ENCODE data around the gene COL23A1.
"Not testable (repeated sequence)": the region's sequence is repeated elsewhere in the genome, so short reads cannot be mapped to it uniquely, and the experiment has no call there.

Gene COL23A1

DNA sequence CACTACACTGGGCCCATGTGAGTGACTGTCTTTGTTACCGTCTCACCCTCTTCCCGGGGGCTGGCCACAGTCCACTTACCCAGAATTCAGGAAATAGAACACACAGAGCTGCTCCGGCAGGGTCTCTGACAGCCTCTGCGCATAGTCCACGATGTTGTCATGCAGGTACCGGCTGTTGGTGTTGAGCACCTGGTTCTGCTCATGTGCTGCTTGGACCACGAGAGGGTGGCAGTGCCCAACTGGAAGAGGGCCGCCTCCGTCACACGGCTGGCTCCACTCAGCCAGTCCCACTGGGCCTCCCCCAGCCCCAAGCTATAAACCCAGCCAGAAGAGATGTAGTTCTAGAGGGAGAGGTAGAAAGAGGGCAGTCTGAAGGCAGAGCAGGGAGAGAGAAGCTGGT, 360.3 kb downstream of the COL23A1 start:
- TF ChIP-seq CTCF (IDR thresholded peaks at IDR 0.05; ENCODE audit: low read length, missing control alignments): no peak
- DNase-seq (ENCODE audit: low read depth): no peak
- H3K4me3 ChIP-seq (replicated peaks; ENCODE audit: low read depth, low read length): no peak overlapping the region

- DNase-seq (ENCODE audit: low read depth); H3K4me3 ChIP-seq (replicated peaks; ENCODE audit: low read depth, low read length): not testable (repeated sequence)
Measured at GRCh38 chr5:178229111-178229510, 361.1 kb downstream of the COL23A1 start.

DNA sequence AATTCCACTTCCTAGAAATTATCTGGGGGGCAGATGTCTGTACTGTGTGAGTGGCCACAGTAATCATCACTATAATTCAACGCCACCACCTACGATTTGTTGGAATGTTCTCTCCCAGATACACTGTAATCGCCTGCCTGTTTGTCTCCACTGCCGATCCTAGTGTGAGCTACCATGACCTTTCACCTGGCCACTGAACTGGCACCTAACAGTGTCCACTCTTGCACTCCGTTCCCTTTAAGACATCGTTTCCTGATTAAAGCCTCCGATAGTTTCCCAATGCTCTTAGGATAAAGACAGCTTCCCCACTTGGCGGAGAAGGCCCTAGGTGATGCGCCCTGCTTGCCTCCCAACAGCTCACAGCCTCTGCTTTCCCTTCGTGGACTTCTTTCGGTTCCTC, 361.6 kb downstream of the COL23A1 start:
- no peak overlapping the region for H3K4me3 ChIP-seq (replicated peaks; ENCODE audit: low read depth, low read length)
- no peak for DNase-seq (ENCODE audit: low read depth)
- no peak for TF ChIP-seq CTCF (IDR thresholded peaks at IDR 0.05; ENCODE audit: low read length, missing control alignments)

DNA sequence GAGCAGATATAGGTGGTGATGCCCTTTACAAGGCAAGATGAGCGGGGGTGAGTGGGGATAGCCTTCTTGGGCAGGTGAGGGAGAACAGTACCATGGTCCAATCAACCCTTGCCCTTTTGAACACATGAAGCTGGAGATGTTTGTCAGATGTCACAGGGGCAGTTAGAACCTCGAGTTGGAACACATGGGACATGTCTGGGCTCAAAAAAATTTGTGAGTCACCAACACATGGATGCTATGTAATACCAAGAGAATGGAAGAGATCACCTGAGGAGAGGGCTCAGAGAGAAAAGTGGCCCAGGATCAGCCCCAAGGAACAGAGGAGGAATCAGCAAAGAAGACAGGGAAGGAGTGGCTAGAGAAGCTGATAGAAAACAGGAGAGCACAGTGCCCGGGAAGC, 362.3 kb downstream of the COL23A1 start:
- no peak overlapping the region for H3K4me3 ChIP-seq (replicated peaks; ENCODE audit: low read depth, low read length)
- no peak for TF ChIP-seq CTCF (IDR thresholded peaks at IDR 0.05; ENCODE audit: low read length, missing control alignments)
- DNase-seq (ENCODE audit: low read depth): no peak

- no peak for TF ChIP-seq CTCF (IDR thresholded peaks at IDR 0.05; ENCODE audit: low read length, missing control alignments)
- H3K4me3 ChIP-seq (replicated peaks; ENCODE audit: low read depth, low read length): no peak overlapping the region
- peak; percentile 48 for DNase-seq (ENCODE audit: low read depth)
Measured at GRCh38 chr5:178227138-178227659, 363.0 kb downstream of the COL23A1 start.

GRCh38 chr5:178225174-178225573, 365.0 kb downstream of the COL23A1 start:
- DNase-seq (ENCODE audit: low read depth): no peak
- H3K4me3 ChIP-seq (replicated peaks; ENCODE audit: low read depth, low read length): no peak overlapping the region
- TF ChIP-seq CTCF (IDR thresholded peaks at IDR 0.05; ENCODE audit: low read length, missing control alignments): no peak

GRCh38 chr5:178224403-178224802, 365.8 kb downstream of the COL23A1 start:
- H3K4me3 ChIP-seq (replicated peaks; ENCODE audit: low read depth, low read length): no peak overlapping the region
- no peak for DNase-seq (ENCODE audit: low read depth)
- TF ChIP-seq CTCF (IDR thresholded peaks at IDR 0.05; ENCODE audit: low read length, missing control alignments): no peak

Measured in fibroblast of pulmonary artery (primary cell).